ENCODE measurements around the gene HOGA1. TPM values are rescaled to one million over a fixed set of nuclear protein-coding genes. Genes with fewer than 3 reads are reported as not detected.
A peak's percentile ranks its signal among the peaks of the same experiment; 100 is the strongest.

HOGA1 gene
- total and polyA plus RNA-seq, 2 of the 13 experiments (the other 11 are each of a cell fraction or from before 2014, with no cell fraction given) = 7.6 to 19.5 TPM

GRCh38 chr10:97640174-97640867 lies 56.1 kb downstream of the HOGA1 start, which contains the start of gene PI4K2A (continued):
- TF ChIP-seq KLF16 (CRISPR knock-in tag; IDR thresholded peaks at IDR 0.05) (no peak), STAT5B (CRISPR knock-in tag; IDR thresholded peaks at IDR 0.05) (no peak), NCOA5 (CRISPR knock-in tag; IDR thresholded peaks at IDR 0.05) (no peak), ZXDC (CRISPR knock-in tag; IDR thresholded peaks at IDR 0.05) (no peak), ZNF432 (CRISPR knock-in tag; IDR thresholded peaks at IDR 0.05; ENCODE audit: borderline replicate concordance) (no peak), MEIS1 (CRISPR knock-in tag; IDR thresholded peaks at IDR 0.05; ENCODE audit: borderline replicate concordance) (no peak), CBX1 (IDR thresholded peaks at IDR 0.05; ENCODE audit: low read depth) (no peak), RBFOX2 (IDR thresholded peaks at IDR 0.05; ENCODE audit: low read depth, low read length) (peak; percentile 78), ZNF337 (CRISPR knock-in tag; IDR thresholded peaks at IDR 0.05; ENCODE audit: borderline replicate concordance, low read depth) (no peak), HCFC1 (IDR thresholded peaks at IDR 0.05; ENCODE audit: low read depth, low read length) (no peak), DDIT3 (CRISPR knock-in tag; IDR thresholded peaks at IDR 0.05) (no peak), ZNF75D (CRISPR knock-in tag; IDR thresholded peaks at IDR 0.05; ENCODE audit: borderline replicate concordance) (no peak), ZNF577 (CRISPR knock-in tag; IDR thresholded peaks at IDR 0.05; ENCODE audit: borderline replicate concordance, low read depth) (no peak), ZNF33A (CRISPR knock-in tag; IDR thresholded peaks at IDR 0.05; ENCODE audit: borderline replicate concordance) (no peak), RBAK (CRISPR knock-in tag; IDR thresholded peaks at IDR 0.05) (no peak)
- TF ChIP-seq, protein P1, sequence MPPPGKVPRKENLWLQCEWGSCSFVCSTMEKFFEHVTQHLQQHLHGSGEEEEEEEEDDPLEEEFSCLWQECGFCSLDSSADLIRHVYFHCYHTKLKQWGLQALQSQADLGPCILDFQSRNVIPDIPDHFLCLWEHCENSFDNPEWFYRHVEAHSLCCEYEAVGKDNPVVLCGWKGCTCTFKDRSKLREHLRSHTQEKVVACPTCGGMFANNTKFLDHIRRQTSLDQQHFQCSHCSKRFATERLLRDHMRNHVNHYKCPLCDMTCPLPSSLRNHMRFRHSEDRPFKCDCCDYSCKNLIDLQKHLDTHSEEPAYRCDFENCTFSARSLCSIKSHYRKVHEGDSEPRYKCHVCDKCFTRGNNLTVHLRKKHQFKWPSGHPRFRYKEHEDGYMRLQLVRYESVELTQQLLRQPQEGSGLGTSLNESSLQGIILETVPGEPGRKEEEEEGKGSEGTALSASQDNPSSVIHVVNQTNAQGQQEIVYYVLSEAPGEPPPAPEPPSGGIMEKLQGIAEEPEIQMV (CRISPR knock-in tag; IDR thresholded peaks at IDR 0.05; ENCODE audit: low read depth) = no peak
- TF ChIP-seq, protein P2, sequence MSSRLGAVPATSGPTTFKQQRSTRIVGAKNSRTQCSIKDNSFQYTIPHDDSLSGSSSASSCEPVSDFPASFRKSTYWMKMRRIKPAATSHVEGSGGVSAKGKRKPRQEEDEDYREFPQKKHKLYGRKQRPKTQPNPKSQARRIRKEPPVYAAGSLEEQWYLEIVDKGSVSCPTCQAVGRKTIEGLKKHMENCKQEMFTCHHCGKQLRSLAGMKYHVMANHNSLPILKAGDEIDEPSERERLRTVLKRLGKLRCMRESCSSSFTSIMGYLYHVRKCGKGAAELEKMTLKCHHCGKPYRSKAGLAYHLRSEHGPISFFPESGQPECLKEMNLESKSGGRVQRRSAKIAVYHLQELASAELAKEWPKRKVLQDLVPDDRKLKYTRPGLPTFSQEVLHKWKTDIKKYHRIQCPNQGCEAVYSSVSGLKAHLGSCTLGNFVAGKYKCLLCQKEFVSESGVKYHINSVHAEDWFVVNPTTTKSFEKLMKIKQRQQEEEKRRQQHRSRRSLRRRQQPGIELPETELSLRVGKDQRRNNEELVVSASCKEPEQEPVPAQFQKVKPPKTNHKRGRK (CRISPR knock-in tag; IDR thresholded peaks at IDR 0.05) = no peak
- TF ChIP-seq, protein P3, sequence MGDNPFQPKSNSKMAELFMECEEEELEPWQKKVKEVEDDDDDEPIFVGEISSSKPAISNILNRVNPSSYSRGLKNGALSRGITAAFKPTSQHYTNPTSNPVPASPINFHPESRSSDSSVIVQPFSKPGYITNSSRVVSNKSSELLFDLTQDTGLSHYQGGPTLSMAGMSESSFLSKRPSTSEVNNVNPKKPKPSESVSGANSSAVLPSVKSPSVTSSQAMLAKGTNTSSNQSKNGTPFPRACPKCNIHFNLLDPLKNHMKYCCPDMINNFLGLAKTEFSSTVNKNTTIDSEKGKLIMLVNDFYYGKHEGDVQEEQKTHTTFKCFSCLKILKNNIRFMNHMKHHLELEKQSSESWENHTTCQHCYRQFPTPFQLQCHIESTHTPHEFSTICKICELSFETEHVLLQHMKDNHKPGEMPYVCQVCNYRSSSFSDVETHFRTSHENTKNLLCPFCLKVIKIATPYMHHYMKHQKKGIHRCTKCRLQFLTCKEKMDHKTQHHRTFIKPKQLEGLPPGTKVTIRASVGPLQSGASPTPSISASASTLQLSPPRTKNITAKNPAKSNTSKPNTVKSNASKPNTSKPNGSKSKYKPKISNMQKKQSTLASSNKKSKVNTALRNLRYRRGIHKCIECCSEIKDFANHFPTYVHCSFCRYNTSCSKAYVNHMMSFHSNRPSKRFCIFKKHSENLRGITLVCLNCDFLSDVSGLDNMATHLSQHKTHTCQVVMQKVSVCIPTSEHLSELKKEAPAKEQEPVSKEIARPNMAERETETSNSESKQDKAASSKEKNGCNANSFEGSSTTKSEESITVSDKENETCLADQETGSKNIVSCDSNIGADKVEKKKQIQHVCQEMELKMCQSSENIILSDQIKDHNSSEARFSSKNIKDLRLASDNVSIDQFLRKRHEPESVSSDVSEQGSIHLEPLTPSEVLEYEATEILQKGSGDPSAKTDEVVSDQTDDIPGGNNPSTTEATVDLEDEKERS (CRISPR knock-in tag; IDR thresholded peaks at IDR 0.05) = 0 out of 2 replicates have a peak, but pooled peaks have one; percentile 22
- TF ChIP-seq, protein P4, sequence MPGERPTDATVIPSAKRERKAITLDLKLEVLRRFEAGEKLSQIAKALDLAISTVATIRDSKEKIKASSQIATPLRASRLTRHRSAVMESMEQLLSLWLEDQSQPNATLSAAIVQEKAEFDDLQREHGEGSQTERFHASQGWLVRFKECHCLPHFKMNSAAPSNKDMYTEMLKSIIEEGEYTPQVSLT (CRISPR knock-in tag; IDR thresholded peaks at IDR 0.05; ENCODE audit: borderline replicate concordance, low read depth) = no peak

Measured in HepG2 (cell line).